Measurements from ENCODE around the gene OR8K1.

The OR8K1 gene

DNA sequence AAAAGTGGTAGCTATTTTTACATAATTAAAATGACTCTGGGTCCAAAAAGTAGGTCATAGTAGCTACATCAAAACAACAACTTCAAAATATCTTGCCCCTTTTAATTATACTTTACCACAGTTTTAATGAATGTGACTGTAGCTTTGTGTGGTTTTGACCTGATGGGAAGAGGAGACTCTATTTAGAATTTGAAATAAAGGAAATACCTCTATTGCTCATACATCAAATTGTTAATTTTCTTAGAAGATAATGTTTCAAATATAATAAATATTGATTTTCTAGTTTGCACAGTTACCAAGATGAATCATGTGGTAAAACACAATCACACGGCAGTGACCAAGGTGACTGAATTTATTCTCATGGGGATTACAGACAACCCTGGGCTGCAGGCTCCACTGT lies at the start of gene OR8K1:
Gene OR8K1 (plus strand): TSS at position 301 of the 400 bp plus-strand sequence. CDS start 0 bp downstream, at position 301.
- DNase-seq, result no peak

DNA sequence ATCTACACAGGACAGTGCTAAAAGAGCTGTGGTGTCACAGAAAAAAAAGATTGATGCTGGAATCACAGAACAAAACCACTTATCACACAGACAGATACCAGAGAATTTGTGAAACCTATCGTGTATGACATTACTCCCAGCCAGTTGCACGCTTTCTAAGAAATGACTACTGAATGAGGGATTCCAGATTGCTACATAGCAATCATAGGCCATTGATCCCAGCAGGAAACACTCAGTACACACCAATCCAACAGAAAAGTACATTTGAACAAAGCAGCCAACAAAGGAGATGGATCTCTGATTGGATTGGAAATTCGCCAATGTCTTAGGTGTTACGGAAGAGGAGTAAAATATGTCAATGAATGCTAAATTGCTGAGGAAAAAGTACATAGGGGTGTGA lies 48.9 kb upstream of the OR8K1 start:
- no peak for DNase-seq

DNA sequence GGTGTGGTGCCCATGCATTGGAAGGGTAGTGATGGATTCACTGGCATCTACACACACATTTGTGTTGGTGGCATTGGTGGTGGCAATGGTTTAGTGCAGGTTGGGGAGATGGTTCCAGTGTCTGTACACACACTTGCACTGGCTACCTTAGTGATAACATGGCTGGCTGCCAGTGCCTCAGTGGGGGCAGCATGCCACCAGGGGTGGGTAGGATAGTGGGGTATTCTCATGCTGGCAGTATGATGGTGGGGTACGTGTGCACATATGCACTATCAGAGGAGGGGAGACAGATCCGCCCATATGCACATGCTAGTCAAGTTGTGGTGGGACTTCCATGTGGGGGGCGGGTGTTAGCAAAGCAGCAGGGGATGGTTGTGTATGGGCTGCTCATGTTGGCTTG lies 38.0 kb upstream of the OR8K1 start:
- DNase-seq, result no peak

- DNase-seq, result no peak
Measured at GRCh38 chr11:56314844-56315243, 31.0 kb upstream of the OR8K1 start, which contains the start of gene OR8K3. Gene OR8K3 (plus strand): TSS chr11:56315144. CDS start chr11:56318307, 3,163 bp downstream.

DNA sequence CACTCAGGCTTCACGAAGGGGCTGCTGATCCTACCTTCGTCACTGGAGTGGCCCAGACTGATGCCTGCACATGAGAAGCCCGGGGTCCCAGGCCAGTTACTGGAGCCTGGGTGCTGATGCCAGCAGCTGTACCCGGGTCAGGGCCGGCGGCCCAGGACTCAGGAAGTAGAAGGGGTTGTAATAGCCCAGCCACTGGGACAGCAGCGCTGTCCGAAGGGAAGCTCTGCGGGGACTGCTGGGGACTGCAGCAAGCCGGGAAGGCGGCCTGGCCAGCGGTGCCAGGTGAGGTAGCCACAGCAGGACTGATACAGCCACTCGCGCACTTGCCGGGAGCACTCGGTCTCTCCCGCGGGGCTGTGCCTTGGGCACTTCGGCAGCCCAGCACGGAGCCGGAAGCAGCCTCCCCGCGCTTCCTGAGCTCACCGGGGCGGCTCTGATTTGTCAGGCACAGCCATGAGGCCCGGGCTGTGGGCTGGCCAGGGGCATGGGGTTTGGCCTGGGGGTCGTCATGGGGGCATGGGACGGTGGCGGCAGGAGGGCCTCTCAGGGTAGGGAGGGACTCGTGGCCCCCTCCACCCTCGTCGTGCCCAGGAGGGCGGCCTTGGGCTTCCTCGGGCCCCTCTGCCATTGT lies 13.9 kb upstream of the OR8K1 start:
- DNase-seq, result no peak

DNA sequence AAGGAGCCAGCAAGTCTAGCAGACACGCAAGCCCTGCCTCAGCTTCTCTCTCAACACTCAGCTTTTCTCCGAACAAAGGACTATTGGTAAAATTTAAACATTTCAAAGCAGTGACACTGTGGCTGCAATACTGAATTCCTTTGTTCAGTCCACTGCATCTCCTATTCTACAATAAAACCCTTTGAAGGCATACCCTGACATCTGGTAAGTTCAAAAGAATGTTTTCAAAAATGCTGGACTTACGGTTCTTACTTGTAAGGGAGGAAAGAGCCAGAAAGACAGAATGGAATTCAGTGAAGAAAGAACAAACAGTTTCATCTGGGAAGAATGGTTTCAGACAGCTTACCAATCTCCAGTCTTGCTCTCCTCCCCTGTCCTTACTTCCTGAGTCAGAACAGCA lies 12.7 kb upstream of the OR8K1 start:
- no peak for DNase-seq

- no peak for DNase-seq
Measured at GRCh38 chr11:56340289-56340688, 5.5 kb upstream of the OR8K1 start.

DNA sequence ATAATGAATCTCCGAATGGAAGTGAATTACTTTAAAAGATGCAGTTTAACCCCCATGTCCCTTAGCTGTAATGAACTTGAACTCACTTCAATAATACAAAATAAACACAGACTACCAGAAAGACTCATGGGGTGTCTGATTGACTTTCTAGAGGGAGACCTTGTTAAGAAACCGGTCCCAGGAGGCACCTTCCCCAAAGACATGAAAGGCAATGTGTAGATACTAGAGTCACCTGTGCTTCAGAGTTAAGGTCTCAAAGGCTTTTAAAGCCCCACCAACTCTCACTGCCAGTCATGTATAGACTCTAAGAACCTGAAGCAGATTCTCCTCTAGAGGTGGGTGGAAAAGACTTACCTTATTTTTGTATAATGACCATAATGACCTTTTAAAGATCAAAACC lies 8.2 kb downstream of the OR8K1 start, which contains the start of gene OR8J1:
Gene OR8J1 (plus strand): TSS at position 301 of the 400 bp plus-strand sequence. CDS start 5,956 bp downstream, outside the sequence.
- no peak for DNase-seq

DNA sequence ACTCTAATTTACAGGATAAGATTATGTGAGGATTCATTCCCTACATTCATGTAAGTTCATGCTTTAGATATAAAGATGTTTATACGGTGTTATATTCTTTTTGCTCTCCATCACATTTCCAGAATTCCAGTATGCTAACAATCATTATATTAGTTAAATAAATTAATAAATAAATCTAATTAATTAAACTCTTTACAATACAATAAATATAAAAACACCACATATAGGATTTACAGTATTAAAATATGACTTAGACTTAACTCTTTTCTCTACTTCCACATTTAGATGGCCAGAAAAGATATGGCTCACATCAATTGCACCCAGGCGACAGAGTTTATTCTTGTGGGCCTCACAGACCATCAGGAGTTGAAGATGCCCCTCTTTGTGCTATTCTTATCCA lies 29.5 kb downstream of the OR8K1 start, which contains the start of gene OR8U1:
Gene OR8U1 (plus strand): TSS at position 301 of the 400 bp plus-strand sequence. CDS start 0 bp downstream, at position 301.
- no peak for DNase-seq

- no peak for DNase-seq
Measured at GRCh38 chr11:56380120-56380519, 34.3 kb downstream of the OR8K1 start.

GRCh38 chr11:56394381-56394780 lies 48.5 kb downstream of the OR8K1 start:
- no peak for DNase-seq

- no peak for DNase-seq
Measured at GRCh38 chr11:56396047-56396446, 50.2 kb downstream of the OR8K1 start.

Measured in activated naive CD4-positive, alpha-beta T cell (primary cell).